SK-N-MC (cell line): ENCODE data around the gene KCNK10.

Source experiments
- EZH2 ChIP-seq: fragments of 200-600 bp; sonication (generic); IDR thresholded peaks from one replicate; pipeline ENCODE4 v1.6.1; 2017; ENCODE audit warnings: antibody characterized with exemption
- FOXP2 ChIP-seq: optimal IDR thresholded peaks from 2 replicates; pipeline ENCODE3; 2011; ENCODE audit warnings: mild to moderate bottlenecking, moderate library complexity; ENCODE audit not compliant: insufficient read depth; ENCODE audit errors: extremely low read length, control extremely low read depth

- TF ChIP-seq FOXP2 (no peak), EZH2 (no peak)
These were observed 168.7 kb downstream of the KCNK10 start for GRCh38 chr14:88154321-88154720.
